ENCODE measurements around the gene DPH2. TPM values are rescaled to one million over a fixed set of nuclear protein-coding genes. Genes with fewer than 3 reads are reported as not detected.

The DPH2 gene
- total RNA-seq, 2 donors from 2014 or later, result 24.7 to 59.4 TPM

DNA sequence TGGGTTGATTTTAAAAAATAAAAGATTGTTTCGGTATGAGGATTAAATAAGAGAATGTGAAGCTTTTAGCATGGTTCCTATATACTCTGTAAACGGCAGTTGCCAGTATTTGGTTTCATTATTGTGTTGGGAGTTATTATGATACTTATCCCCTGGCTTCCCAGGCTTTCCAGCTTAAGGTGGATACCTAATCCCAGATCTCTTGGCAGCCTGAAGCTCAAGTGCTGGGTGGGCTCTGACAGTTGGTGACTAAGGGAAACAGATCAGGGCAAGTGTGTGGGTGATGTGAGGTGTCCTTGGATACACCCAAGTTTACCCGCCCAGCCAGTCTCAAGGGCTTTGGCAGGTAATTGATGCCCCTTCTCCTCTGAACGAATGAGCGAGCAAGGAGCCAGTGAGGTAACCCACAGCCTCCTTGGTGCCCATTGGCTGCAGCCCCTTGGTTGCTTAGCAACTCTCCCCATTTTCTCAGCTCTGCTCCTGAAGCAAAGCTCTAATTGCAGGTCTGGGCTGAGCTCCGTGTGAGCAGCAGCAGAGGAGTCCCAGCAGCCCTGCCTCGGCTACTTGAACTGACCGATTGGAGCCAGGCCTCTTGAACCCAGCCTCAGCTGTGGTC is 17.0 kb upstream of the DPH2 start:
- no peak for ATAC-seq (replicated peaks)
- peaks cover 10% of the 10 kb centered on the region for H3K36me3 Mint-ChIP-seq (ENCODE audit: low read depth)
- H3K27me3 Mint-ChIP-seq, result no peaks in the 10 kb centered on the region
- no peak overlapping the region for H3K27ac Mint-ChIP-seq
- no peak overlapping the region for H3K4me3 Mint-ChIP-seq
- peaks cover 13% of the 10 kb centered on the region for H3K4me1 Mint-ChIP-seq
- no peaks in the 10 kb centered on the region for H3K9me3 Mint-ChIP-seq

DNA sequence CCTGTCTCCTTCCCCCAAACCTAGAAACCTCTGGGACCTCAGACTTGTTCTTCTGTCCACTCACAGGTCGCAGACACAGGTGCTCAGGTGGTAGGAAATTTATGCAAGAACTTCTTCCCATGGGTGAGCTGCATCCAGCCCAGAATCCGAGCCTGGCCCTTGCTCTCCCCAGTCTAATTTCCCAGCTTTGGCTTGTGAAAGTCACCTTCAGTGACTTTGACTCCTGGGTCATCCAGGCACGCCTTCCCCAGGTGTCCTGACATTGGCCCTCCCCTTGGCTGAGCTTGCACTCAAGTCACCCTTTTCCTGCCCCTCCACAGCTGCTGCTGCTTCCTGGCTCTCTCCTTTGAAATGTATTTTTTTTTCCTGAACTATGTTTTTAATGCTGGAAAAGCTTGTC is 16.4 kb upstream of the DPH2 start:
- ATAC-seq (replicated peaks), result no peak
- H3K27ac Mint-ChIP-seq, result no peak overlapping the region
- no peak overlapping the region for H3K4me3 Mint-ChIP-seq
- no peaks in the 10 kb centered on the region for H3K27me3 Mint-ChIP-seq
- peaks cover 10% of the 10 kb centered on the region for H3K36me3 Mint-ChIP-seq (ENCODE audit: low read depth)
- H3K4me1 Mint-ChIP-seq, result peaks cover 10% of the 10 kb centered on the region
- no peaks in the 10 kb centered on the region for H3K9me3 Mint-ChIP-seq

- no peaks in the 10 kb centered on the region for H3K9me3 Mint-ChIP-seq
- no peak overlapping the region for H3K4me3 Mint-ChIP-seq
- H3K27me3 Mint-ChIP-seq, result no peaks in the 10 kb centered on the region
- H3K27ac Mint-ChIP-seq, result no peak overlapping the region
- no peak for ATAC-seq (replicated peaks)
- peaks cover 8% of the 10 kb centered on the region for H3K4me1 Mint-ChIP-seq
- H3K36me3 Mint-ChIP-seq (ENCODE audit: low read depth), result peaks cover 10% of the 10 kb centered on the region
These were observed 15.8 kb upstream of the DPH2 start for GRCh38 chr1:43954036-43954435.

- no peaks in the 10 kb centered on the region for H3K36me3 Mint-ChIP-seq (ENCODE audit: low read depth)
- no peak for ATAC-seq (replicated peaks)
- H3K27ac Mint-ChIP-seq, result no peak overlapping the region
- H3K27me3 Mint-ChIP-seq, result no peaks in the 10 kb centered on the region
- no peak overlapping the region for H3K4me3 Mint-ChIP-seq
- no peaks in the 10 kb centered on the region for H3K9me3 Mint-ChIP-seq
- H3K4me1 Mint-ChIP-seq, result no peaks in the 10 kb centered on the region
These were observed 13.6 kb upstream of the DPH2 start for GRCh38 chr1:43956234-43956633.

- Mint-ChIP-seq H3K4me1 (no peaks in the 10 kb centered on the region), H3K4me3 (no peak overlapping the region), H3K27me3 (no peaks in the 10 kb centered on the region)
These were observed 12.3 kb upstream of the DPH2 start for GRCh38 chr1:43957407-43958040.

DNA sequence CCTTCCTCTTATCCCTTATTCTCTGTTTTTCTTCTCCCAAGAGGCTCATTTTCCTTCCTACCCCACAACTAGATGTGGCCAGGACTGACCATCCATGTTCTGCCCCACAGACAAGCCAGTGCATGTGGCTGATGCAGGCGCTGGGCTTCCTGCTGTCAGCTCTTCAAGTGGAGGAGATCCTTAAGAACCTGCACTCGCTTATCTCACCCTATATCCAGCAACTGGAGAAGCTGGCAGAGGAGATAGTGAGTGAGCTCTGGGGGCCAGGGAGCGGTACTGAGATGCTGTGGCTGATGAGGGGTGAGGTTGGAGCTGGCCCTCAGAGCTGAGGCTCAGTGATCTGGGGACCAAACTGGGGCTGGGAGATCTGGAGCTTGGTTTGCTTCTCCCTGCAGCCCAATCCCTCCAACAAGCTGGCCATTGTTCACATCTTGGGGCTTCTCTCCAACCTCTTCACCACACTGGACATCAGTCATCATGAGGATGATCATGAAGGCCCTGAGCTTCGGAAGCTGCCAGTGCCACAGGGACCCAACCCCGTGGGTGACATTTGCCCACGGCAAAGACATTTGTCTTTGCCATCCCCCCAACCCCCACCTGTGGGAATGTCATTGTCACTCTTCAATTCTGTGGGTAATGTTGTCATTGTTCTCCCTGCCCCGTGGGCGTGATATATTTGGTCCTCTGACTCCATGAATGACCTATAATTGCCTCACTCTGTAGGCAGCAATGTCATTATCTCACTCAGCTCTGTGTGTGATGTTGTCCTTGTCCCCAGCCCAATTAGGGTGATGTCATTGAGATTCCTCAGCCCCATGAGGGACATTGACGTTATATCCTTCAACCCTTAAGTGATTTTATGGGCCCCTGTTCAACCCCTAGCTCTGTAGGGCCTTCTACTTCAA is 11.2 kb upstream of the DPH2 start:
- Mint-ChIP-seq H3K4me1 (no peaks in the 10 kb centered on the region), H3K9me3 (no peaks in the 10 kb centered on the region), H3K27ac (no peak overlapping the region), H3K27me3 (no peaks in the 10 kb centered on the region), H3K4me3 (no peak overlapping the region), H3K36me3 (ENCODE audit: low read depth) (no peaks in the 10 kb centered on the region)
- no peak for ATAC-seq (replicated peaks)

More at GRCh38 chr1:43957407-43958040, 12.3 kb upstream of the DPH2 start:
- Mint-ChIP-seq H3K9me3 (no peaks in the 10 kb centered on the region), H3K36me3 (ENCODE audit: low read depth) (no peaks in the 10 kb centered on the region), H3K27ac (no peak overlapping the region)
- ATAC-seq (replicated peaks), result no peak

DNA sequence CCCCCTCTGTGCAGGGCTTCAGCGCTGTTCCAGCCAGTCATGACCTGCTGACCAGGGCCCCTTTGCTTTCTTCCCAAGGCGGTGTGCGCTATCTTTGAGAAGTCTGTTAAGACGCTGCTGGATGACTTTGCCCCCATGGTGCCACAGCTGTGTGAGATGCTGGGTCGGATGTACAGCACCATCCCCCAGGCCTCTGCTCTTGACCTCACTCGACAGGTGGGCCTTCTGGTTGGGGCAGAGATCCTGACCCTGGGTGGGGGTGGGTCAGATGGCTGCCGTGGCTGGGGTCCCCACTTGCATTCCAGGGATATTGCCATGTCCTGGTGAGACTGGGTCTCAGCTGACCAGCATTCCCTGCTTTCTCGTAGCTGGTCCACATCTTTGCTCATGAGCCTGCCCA is 9.0 kb upstream of the DPH2 start:
- Mint-ChIP-seq H3K36me3 (ENCODE audit: low read depth) (no peaks in the 10 kb centered on the region), H3K27ac (no peak overlapping the region), H3K4me3 (no peak overlapping the region), H3K9me3 (no peaks in the 10 kb centered on the region), H3K4me1 (no peaks in the 10 kb centered on the region), H3K27me3 (no peaks in the 10 kb centered on the region)
- ATAC-seq (replicated peaks), result no peak

- H3K4me1 Mint-ChIP-seq, result no peaks in the 10 kb centered on the region
These were observed 8.1 kb upstream of the DPH2 start for GRCh38 chr1:43961692-43962091.

GRCh38 chr1:43962324-43962723 is 7.5 kb upstream of the DPH2 start:
- Mint-ChIP-seq H3K36me3 (ENCODE audit: low read depth) (no peaks in the 10 kb centered on the region), H3K4me1 (no peaks in the 10 kb centered on the region), H3K4me3 (no peak overlapping the region), H3K27ac (no peak overlapping the region), H3K9me3 (no peaks in the 10 kb centered on the region), H3K27me3 (no peaks in the 10 kb centered on the region)
- no peak for ATAC-seq (replicated peaks)

More at GRCh38 chr1:43961692-43962091, 8.1 kb upstream of the DPH2 start:
- H3K27ac Mint-ChIP-seq, result no peak overlapping the region
- no peak for ATAC-seq (replicated peaks)
- H3K9me3 Mint-ChIP-seq, result no peaks in the 10 kb centered on the region
- H3K27me3 Mint-ChIP-seq, result no peaks in the 10 kb centered on the region
- H3K4me3 Mint-ChIP-seq, result no peak overlapping the region
- H3K36me3 Mint-ChIP-seq (ENCODE audit: low read depth), result no peaks in the 10 kb centered on the region

GRCh38 chr1:43963006-43963405 is 6.8 kb upstream of the DPH2 start:
- Mint-ChIP-seq H3K36me3 (ENCODE audit: low read depth) (no peaks in the 10 kb centered on the region), H3K27me3 (no peaks in the 10 kb centered on the region), H3K27ac (no peak overlapping the region), H3K4me1 (no peaks in the 10 kb centered on the region), H3K4me3 (no peak overlapping the region), H3K9me3 (no peaks in the 10 kb centered on the region)
- no peak for ATAC-seq (replicated peaks)

- no peaks in the 10 kb centered on the region for H3K27me3 Mint-ChIP-seq
- no peak overlapping the region for H3K27ac Mint-ChIP-seq
- no peaks in the 10 kb centered on the region for H3K9me3 Mint-ChIP-seq
- no peak for ATAC-seq (replicated peaks)
- no peak overlapping the region for H3K4me3 Mint-ChIP-seq
- no peaks in the 10 kb centered on the region for H3K36me3 Mint-ChIP-seq (ENCODE audit: low read depth)
- H3K4me1 Mint-ChIP-seq, result no peaks in the 10 kb centered on the region
These were observed 5.9 kb upstream of the DPH2 start for GRCh38 chr1:43963890-43964289.

DNA sequence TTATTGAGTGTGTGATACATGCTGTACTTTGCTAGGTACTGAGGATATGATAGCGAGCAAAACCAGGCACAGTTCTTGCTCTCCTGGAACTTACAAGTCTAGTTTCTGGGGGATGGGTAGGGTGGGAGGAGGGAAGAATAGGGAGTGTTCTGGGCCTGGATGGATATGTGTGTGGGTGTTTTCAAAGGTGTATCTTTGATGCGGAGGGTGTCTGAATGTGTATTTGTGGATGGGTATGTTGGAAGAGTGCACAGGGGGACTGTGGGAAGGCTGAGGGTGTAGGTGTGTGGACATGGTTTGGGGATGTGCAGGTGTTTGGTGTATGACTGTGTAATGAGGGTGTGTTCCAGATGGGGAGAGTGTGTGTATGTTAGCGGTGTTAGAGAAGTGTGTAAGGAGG is 4.5 kb upstream of the DPH2 start:
- no peak for ATAC-seq (replicated peaks)

DNA sequence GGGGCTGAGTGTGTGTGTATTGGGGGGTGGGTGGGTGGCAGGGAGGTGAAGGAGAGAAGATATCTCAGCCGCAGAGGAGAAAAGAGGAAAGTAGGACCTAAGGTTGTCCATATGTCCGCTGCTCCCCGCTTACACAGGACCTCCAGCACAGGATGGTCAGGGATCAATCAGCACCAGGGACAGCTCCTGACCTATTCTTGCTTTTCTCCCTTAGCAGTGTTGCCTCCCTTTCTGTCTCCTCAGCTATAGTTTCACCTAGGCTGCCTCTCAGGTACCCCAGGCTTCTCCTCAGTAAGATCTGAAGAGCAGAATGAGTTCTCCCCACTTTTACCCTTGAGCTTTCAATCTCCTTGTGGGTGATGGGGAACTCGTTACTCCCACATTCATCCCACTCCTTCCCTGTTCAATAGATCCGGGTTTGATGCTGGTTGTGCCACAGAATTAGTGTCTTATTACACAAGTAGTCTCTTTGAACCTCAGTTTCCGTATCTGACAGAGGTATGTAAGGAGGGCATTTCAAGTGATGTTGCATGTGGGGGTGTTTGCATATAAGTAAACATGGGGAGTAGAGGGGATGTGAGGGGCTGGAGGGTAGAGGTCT is 1.4 kb upstream of the DPH2 start:
- ATAC-seq (replicated peaks), result no peak
- Mint-ChIP-seq H3K36me3 (ENCODE audit: low read depth) (peaks cover 23% of the 10 kb centered on the region), H3K4me3 (no peak overlapping the region), H3K4me1 (peaks cover 3% of the 10 kb centered on the region), H3K9me3 (no peaks in the 10 kb centered on the region), H3K27ac (no peak overlapping the region), H3K27me3 (no peaks in the 10 kb centered on the region)

More for the DNA sequence above, 4.5 kb upstream of the DPH2 start:
- no peak overlapping the region for H3K4me3 Mint-ChIP-seq
- H3K36me3 Mint-ChIP-seq (ENCODE audit: low read depth), result no peaks in the 10 kb centered on the region
- H3K27ac Mint-ChIP-seq, result no peak overlapping the region
- H3K4me1 Mint-ChIP-seq, result no peaks in the 10 kb centered on the region
- no peaks in the 10 kb centered on the region for H3K27me3 Mint-ChIP-seq
- no peaks in the 10 kb centered on the region for H3K9me3 Mint-ChIP-seq

DNA sequence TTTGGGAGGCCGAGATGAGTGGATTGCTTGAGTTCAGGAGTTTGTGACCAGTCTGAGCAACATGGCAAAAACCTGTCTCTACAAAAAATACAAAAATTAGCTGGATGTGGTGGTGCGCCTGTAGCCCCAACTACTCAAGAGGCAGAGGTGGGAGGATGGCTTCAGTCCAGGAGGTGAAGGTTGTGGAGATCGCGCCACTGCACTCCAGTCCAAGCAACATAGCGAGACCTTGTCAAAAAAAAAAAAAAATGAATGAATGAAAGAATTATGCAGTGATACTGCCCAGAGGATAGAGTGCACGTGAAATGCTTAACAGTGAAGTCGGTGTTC is 429 bp upstream of the DPH2 start:
- peak overlapping the region; percentile 86 for H3K27ac Mint-ChIP-seq
- no peaks in the 10 kb centered on the region for H3K9me3 Mint-ChIP-seq
- H3K36me3 Mint-ChIP-seq (ENCODE audit: low read depth), result peaks cover 32% of the 10 kb centered on the region
- peaks cover 13% of the 10 kb centered on the region for H3K4me1 Mint-ChIP-seq
- H3K4me3 Mint-ChIP-seq, result peak overlapping the region; percentile 92
- no peaks in the 10 kb centered on the region for H3K27me3 Mint-ChIP-seq
- ATAC-seq (replicated peaks), result peak; percentile 1
